ENCODE measurements around the gene CD80.

CD80 gene

GRCh38 chr3:119542168-119542767 lies 17.1 kb downstream of the CD80 start:
- DNase-seq = no peak

GRCh38 chr3:119541547-119541946 lies 17.9 kb downstream of the CD80 start:
- DNase-seq = no peak

- DNase-seq = no peak
Measured at GRCh38 chr3:119538772-119539171, 20.6 kb downstream of the CD80 start.

GRCh38 chr3:119536757-119537156 lies 22.7 kb downstream of the CD80 start:
- no peak for DNase-seq

GRCh38 chr3:119534296-119534695 lies 25.1 kb downstream of the CD80 start:
- no peak for DNase-seq

- DNase-seq = no peak
Measured at GRCh38 chr3:119531151-119531550, 28.3 kb downstream of the CD80 start.

GRCh38 chr3:119530456-119530855 lies 29.0 kb downstream of the CD80 start:
- no peak for DNase-seq

GRCh38 chr3:119529883-119530282 lies 29.5 kb downstream of the CD80 start:
- DNase-seq = no peak

GRCh38 chr3:119527714-119528113 lies 31.7 kb downstream of the CD80 start:
- no peak for DNase-seq

GRCh38 chr3:119524931-119525662 lies 34.3 kb downstream of the CD80 start:
- no peak for DNase-seq

- no peak for DNase-seq
Measured at GRCh38 chr3:119518026-119518425, 41.4 kb downstream of the CD80 start.

- DNase-seq = no peak
Measured at GRCh38 chr3:119517112-119517511, 42.3 kb downstream of the CD80 start.

- no peak for DNase-seq
Measured at GRCh38 chr3:119514637-119515036, 44.8 kb downstream of the CD80 start.

GRCh38 chr3:119510690-119511089 lies 48.7 kb downstream of the CD80 start:
- no peak for DNase-seq

- DNase-seq = no peak
Measured at GRCh38 chr3:119508172-119508845, 51.1 kb downstream of the CD80 start.

GRCh38 chr3:119507404-119507803 lies 52.0 kb downstream of the CD80 start:
- DNase-seq = no peak

GRCh38 chr3:119506631-119507030 lies 52.8 kb downstream of the CD80 start:
- no peak for DNase-seq

GRCh38 chr3:119500901-119501300 lies 58.5 kb downstream of the CD80 start:
- DNase-seq = no peak

GRCh38 chr3:119500265-119500664 lies 59.1 kb downstream of the CD80 start:
- DNase-seq = no peak

GRCh38 chr3:119498186-119499011 lies 61.0 kb downstream of the CD80 start, which contains the start of gene TIMMDC1:
TIMMDC1 (plus strand) TSS chr3:119498547; CDS start chr3:119498734, 187 bp downstream.
- peak; percentile 96 for DNase-seq

- DNase-seq = no peak
Measured at GRCh38 chr3:119497820-119498185, 61.6 kb downstream of the CD80 start.

- no peak for DNase-seq
Measured at GRCh38 chr3:119494597-119494996, 64.8 kb downstream of the CD80 start.

GRCh38 chr3:119492810-119493209 lies 66.6 kb downstream of the CD80 start:
- no peak for DNase-seq
